Measurements from ENCODE around the gene RNLS.
"Not testable (repeated sequence)": the region's sequence is repeated elsewhere in the genome, so short reads cannot be mapped to it uniquely, and the experiment has no call there.

Gene RNLS

DNA sequence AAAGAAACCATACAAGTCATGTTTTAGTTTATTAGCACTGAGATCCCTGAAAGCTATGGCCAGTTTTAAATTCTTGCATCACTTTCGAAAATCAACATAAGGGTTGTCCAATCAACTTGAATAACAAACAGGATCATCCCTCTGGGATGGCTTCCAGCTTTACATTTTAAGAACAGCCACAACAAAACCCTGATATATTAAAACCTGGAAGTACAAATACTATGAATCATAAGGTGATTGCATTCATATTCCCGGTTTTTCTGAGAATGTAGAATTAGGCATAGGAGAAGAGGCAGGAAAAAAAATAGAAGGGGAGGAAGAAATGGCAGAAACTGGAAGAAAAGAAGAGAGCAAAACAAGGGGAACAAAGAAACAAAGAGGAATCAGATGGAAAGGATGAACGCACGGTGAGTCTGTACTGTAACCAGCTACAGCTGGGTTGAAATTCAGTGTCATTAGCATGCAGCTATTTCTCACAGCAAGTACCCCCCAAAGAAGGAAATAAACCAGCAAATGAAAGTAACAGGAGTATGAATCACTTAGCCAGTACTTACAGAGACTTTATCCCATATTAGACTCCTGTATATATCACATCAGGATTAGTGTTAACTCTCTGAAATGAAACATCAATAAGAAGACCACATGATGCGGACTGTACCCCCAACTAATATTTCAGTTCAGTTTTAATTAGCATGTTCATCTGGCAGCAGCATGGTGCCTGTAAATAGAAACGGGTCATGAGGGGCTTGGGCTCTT lies 301.3 kb downstream of the RNLS start:
- Histone ChIP-seq H3K27me3 (replicated peaks; ENCODE audit: control insufficient read depth, insufficient read depth, low read length, poor library complexity, severe bottlenecking) (no peaks in the 10 kb centered on the region), H3K4me1 (ENCODE audit: control insufficient read depth, insufficient read depth, low read length, poor library complexity, severe bottlenecking) (peaks cover 6% of the 10 kb centered on the region), H3K36me3 (ENCODE audit: control insufficient read depth, insufficient read depth, low read length) (no peaks in the 10 kb centered on the region), H3K27ac (ENCODE audit: insufficient read depth, low read length, poor library complexity, severe bottlenecking) (no peak overlapping the region), H3K9me3 (ENCODE audit: control insufficient read depth, low read length) (no peaks in the 10 kb centered on the region), H3K4me3 (ENCODE audit: insufficient read depth, low read depth, low read length, poor library complexity, severe bottlenecking) (no peak overlapping the region)
- no peak for DNase-seq

DNA sequence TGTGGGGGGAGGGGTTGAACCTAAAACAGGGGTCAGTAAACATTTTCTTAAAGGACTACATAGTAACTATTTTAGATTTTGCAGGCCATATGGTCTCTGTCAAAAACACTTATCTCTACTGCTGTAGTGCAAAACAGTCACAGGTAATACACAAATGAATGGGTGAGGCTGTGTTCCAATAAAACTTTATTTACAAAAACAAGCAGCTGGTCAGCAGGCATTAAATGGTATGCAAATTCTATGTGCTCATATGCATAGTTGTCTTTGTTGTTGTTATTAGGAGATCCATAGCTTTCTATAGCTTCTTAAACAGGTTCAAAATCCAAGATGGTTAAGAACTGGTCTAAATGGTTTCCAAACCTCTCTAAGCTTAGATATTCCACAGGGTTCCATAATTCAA lies 302.6 kb downstream of the RNLS start:
- Histone ChIP-seq H3K4me3 (ENCODE audit: insufficient read depth, low read depth, low read length, poor library complexity, severe bottlenecking) (no peak overlapping the region), H3K9me3 (ENCODE audit: control insufficient read depth, low read length) (no peaks in the 10 kb centered on the region), H3K27me3 (replicated peaks; ENCODE audit: control insufficient read depth, insufficient read depth, low read length, poor library complexity, severe bottlenecking) (no peaks in the 10 kb centered on the region), H3K4me1 (ENCODE audit: control insufficient read depth, insufficient read depth, low read length, poor library complexity, severe bottlenecking) (peaks cover 6% of the 10 kb centered on the region), H3K36me3 (ENCODE audit: control insufficient read depth, insufficient read depth, low read length) (no peaks in the 10 kb centered on the region), H3K27ac (ENCODE audit: insufficient read depth, low read length, poor library complexity, severe bottlenecking) (no peak overlapping the region)
- DNase-seq = no peak

DNA sequence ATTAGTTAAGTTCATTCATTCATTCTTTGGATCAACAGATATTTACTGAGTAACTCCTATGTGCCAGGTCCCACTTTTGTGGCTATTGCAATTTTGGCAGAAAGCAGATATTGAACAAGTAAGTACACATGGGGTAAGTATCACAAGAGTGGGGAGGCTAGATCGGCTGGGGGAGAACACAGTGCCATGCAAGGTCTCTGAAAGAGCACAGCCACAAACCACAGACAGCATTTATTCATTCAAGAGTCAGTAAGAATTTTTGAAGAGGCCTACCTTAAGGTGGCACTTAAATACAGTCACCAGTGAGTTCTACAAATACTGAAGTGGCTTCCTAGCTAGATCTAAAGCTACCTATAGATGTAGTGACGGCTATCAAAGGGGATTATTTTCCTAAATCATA lies 304.2 kb downstream of the RNLS start:
- peaks cover 6% of the 10 kb centered on the region for H3K4me1 ChIP-seq (ENCODE audit: control insufficient read depth, insufficient read depth, low read length, poor library complexity, severe bottlenecking)
- DNase-seq = no peak
- H3K36me3 ChIP-seq (ENCODE audit: control insufficient read depth, insufficient read depth, low read length) = no peaks in the 10 kb centered on the region
- no peak overlapping the region for H3K4me3 ChIP-seq (ENCODE audit: insufficient read depth, low read depth, low read length, poor library complexity, severe bottlenecking)
- H3K27ac ChIP-seq (ENCODE audit: insufficient read depth, low read length, poor library complexity, severe bottlenecking) = no peak overlapping the region
- no peaks in the 10 kb centered on the region for H3K27me3 ChIP-seq (replicated peaks; ENCODE audit: control insufficient read depth, insufficient read depth, low read length, poor library complexity, severe bottlenecking)
- no peaks in the 10 kb centered on the region for H3K9me3 ChIP-seq (ENCODE audit: control insufficient read depth, low read length)

GRCh38 chr10:88276945-88277344 lies 306.2 kb downstream of the RNLS start:
- not testable (repeated sequence) for H3K27ac ChIP-seq (ENCODE audit: insufficient read depth, low read length, poor library complexity, severe bottlenecking); H3K9me3 ChIP-seq (ENCODE audit: control insufficient read depth, low read length); H3K4me3 ChIP-seq (ENCODE audit: insufficient read depth, low read depth, low read length, poor library complexity, severe bottlenecking); H3K27me3 ChIP-seq (replicated peaks; ENCODE audit: control insufficient read depth, insufficient read depth, low read length, poor library complexity, severe bottlenecking); H3K4me1 ChIP-seq (ENCODE audit: control insufficient read depth, insufficient read depth, low read length, poor library complexity, severe bottlenecking); DNase-seq; H3K36me3 ChIP-seq (ENCODE audit: control insufficient read depth, insufficient read depth, low read length)

- no peaks in the 10 kb centered on the region for H3K36me3 ChIP-seq (ENCODE audit: control insufficient read depth, insufficient read depth, low read length)
- H3K4me1 ChIP-seq (ENCODE audit: control insufficient read depth, insufficient read depth, low read length, poor library complexity, severe bottlenecking) = peaks cover 17% of the 10 kb centered on the region
- no peak for DNase-seq
- no peak overlapping the region for H3K4me3 ChIP-seq (ENCODE audit: insufficient read depth, low read depth, low read length, poor library complexity, severe bottlenecking)
- H3K27ac ChIP-seq (ENCODE audit: insufficient read depth, low read length, poor library complexity, severe bottlenecking) = no peak overlapping the region
- no peaks in the 10 kb centered on the region for H3K27me3 ChIP-seq (replicated peaks; ENCODE audit: control insufficient read depth, insufficient read depth, low read length, poor library complexity, severe bottlenecking)
- no peaks in the 10 kb centered on the region for H3K9me3 ChIP-seq (ENCODE audit: control insufficient read depth, low read length)
Measured at GRCh38 chr10:88274286-88274685, 308.8 kb downstream of the RNLS start.

DNA sequence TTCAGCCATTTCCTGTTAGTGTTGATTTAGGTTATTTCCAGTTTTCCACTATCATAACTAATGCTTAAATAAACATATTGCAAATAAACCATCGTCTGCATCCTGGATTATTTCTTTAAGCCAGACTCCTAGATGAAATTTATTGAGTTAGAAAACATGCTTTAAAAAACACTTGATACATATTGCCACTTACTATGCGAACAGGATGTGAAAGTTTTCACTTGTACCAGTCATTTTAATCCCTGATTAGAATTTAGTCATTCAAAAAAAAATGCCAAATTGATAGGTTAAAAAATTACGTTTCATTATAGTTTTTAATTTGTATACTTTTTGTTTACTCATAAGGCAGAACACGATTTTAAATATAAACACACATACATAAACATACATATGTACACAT lies 309.6 kb downstream of the RNLS start:
- no peak for DNase-seq
- no peaks in the 10 kb centered on the region for H3K36me3 ChIP-seq (ENCODE audit: control insufficient read depth, insufficient read depth, low read length)
- no peaks in the 10 kb centered on the region for H3K9me3 ChIP-seq (ENCODE audit: control insufficient read depth, low read length)
- peaks cover 16% of the 10 kb centered on the region for H3K4me1 ChIP-seq (ENCODE audit: control insufficient read depth, insufficient read depth, low read length, poor library complexity, severe bottlenecking)
- no peaks in the 10 kb centered on the region for H3K27me3 ChIP-seq (replicated peaks; ENCODE audit: control insufficient read depth, insufficient read depth, low read length, poor library complexity, severe bottlenecking)
- no peak overlapping the region for H3K4me3 ChIP-seq (ENCODE audit: insufficient read depth, low read depth, low read length, poor library complexity, severe bottlenecking)
- H3K27ac ChIP-seq (ENCODE audit: insufficient read depth, low read length, poor library complexity, severe bottlenecking) = no peak overlapping the region

DNA sequence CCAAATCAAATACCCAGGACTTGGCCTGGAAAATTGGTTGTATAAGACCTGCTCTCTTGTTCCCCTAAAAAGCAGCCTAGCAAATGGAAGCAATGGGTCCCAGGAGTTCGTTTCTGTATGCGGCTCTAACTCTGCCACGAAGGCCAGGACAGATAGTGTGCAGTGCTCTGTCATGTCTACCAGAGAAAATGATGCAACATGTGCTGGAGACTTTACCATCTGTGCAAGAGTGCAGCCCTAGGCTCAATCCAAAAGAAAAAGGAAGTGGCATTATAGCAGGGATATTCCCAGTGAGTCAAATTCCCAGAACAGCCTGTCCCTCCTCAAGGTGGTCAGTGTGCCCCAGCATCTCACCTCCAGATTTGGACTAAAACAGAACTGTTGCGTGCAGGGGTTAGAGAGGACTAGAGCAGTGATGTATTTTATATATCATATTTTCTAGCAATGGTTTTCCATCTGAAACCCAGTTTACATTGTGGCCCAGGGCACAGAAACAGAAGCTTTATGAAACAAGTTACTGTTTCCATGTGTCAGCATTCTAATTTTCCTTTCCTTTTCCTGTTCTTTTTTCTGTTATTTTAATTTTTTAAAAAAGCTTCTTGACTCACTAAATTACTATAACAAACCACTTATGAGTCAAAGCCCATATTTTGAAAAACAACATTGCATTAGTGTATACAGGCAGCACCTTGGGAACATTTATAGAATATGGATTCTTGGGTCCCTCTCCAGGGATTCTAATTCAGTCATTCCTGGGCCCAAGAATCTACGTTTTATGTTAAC lies 311.2 kb downstream of the RNLS start:
- DNase-seq = no peak
- no peak overlapping the region for H3K4me3 ChIP-seq (ENCODE audit: insufficient read depth, low read depth, low read length, poor library complexity, severe bottlenecking)
- H3K9me3 ChIP-seq (ENCODE audit: control insufficient read depth, low read length) = no peaks in the 10 kb centered on the region
- peak overlapping the region; percentile 19 for H3K27ac ChIP-seq (ENCODE audit: insufficient read depth, low read length, poor library complexity, severe bottlenecking)
- peaks cover 16% of the 10 kb centered on the region for H3K4me1 ChIP-seq (ENCODE audit: control insufficient read depth, insufficient read depth, low read length, poor library complexity, severe bottlenecking)
- H3K36me3 ChIP-seq (ENCODE audit: control insufficient read depth, insufficient read depth, low read length) = no peaks in the 10 kb centered on the region
- H3K27me3 ChIP-seq (replicated peaks; ENCODE audit: control insufficient read depth, insufficient read depth, low read length, poor library complexity, severe bottlenecking) = no peaks in the 10 kb centered on the region

- Histone ChIP-seq H3K4me3 (ENCODE audit: insufficient read depth, low read depth, low read length, poor library complexity, severe bottlenecking) (no peak overlapping the region), H3K27me3 (replicated peaks; ENCODE audit: control insufficient read depth, insufficient read depth, low read length, poor library complexity, severe bottlenecking) (no peaks in the 10 kb centered on the region), H3K27ac (ENCODE audit: insufficient read depth, low read length, poor library complexity, severe bottlenecking) (peak overlapping the region; percentile 19), H3K36me3 (ENCODE audit: control insufficient read depth, insufficient read depth, low read length) (no peaks in the 10 kb centered on the region), H3K4me1 (ENCODE audit: control insufficient read depth, insufficient read depth, low read length, poor library complexity, severe bottlenecking) (peaks cover 16% of the 10 kb centered on the region), H3K9me3 (ENCODE audit: control insufficient read depth, low read length) (no peaks in the 10 kb centered on the region)
- DNase-seq = peak in 2 of 3 donors; percentile 21 to 22
Measured at GRCh38 chr10:88270871-88271713, 312.0 kb downstream of the RNLS start.

- no peak for DNase-seq
- Histone ChIP-seq H3K9me3 (ENCODE audit: control insufficient read depth, low read length) (no peaks in the 10 kb centered on the region), H3K4me1 (ENCODE audit: control insufficient read depth, insufficient read depth, low read length, poor library complexity, severe bottlenecking) (peaks cover 16% of the 10 kb centered on the region), H3K27ac (ENCODE audit: insufficient read depth, low read length, poor library complexity, severe bottlenecking) (no peak overlapping the region), H3K36me3 (ENCODE audit: control insufficient read depth, insufficient read depth, low read length) (no peaks in the 10 kb centered on the region), H3K4me3 (ENCODE audit: insufficient read depth, low read depth, low read length, poor library complexity, severe bottlenecking) (no peak overlapping the region), H3K27me3 (replicated peaks; ENCODE audit: control insufficient read depth, insufficient read depth, low read length, poor library complexity, severe bottlenecking) (no peaks in the 10 kb centered on the region)
Measured at GRCh38 chr10:88270061-88270808, 312.9 kb downstream of the RNLS start.

Measured in effector memory CD4-positive, alpha-beta T cell (primary cell).